WI38 (cell line): ENCODE measurements around the gene OR2V2.

ENCODE experiments used
- H3K4me3 ChIP-seq: 2 replicates; pipeline ENCODE4 v1.5.1; 2011; ENCODE audit warnings: low read depth, mild to moderate bottlenecking, control low read depth, low read length
- TF ChIP-seq, protein P1 (sequence below): IDR thresholded peaks from 2 replicates; pipeline ENCODE4 v1.5.1; 2012; ENCODE audit warnings: low read depth, mild to moderate bottlenecking, control low read depth, low read length

Gene OR2V2

GRCh38 chr5:181200816-181201215, 53.4 kb downstream of the OR2V2 start:
- TF ChIP-seq, protein P1, sequence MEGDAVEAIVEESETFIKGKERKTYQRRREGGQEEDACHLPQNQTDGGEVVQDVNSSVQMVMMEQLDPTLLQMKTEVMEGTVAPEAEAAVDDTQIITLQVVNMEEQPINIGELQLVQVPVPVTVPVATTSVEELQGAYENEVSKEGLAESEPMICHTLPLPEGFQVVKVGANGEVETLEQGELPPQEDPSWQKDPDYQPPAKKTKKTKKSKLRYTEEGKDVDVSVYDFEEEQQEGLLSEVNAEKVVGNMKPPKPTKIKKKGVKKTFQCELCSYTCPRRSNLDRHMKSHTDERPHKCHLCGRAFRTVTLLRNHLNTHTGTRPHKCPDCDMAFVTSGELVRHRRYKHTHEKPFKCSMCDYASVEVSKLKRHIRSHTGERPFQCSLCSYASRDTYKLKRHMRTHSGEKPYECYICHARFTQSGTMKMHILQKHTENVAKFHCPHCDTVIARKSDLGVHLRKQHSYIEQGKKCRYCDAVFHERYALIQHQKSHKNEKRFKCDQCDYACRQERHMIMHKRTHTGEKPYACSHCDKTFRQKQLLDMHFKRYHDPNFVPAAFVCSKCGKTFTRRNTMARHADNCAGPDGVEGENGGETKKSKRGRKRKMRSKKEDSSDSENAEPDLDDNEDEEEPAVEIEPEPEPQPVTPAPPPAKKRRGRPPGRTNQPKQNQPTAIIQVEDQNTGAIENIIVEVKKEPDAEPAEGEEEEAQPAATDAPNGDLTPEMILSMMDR: no peak
- no peak overlapping the region for H3K4me3 ChIP-seq

- no peak overlapping the region for H3K4me3 ChIP-seq
- TF ChIP-seq, protein P1: no peak
Measured at GRCh38 chr5:181203093-181203711, 55.8 kb downstream of the OR2V2 start.

DNA sequence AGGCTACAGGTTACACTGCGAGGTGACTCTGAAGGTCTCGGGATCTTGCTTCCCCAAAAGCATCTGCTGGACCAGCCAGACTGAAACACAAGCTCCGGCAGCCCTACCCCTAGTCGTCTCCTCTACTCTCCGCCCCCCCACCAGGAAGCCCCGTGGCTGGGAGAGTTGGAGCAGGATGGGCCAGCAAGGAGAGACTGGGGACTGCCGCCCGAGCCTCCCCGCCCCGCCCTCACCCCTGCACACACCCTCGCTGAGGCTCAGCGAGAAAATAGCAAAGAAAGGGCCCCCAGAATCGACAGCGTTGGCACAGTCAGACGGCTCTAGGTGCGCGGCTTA, 56.4 kb downstream of the OR2V2 start:
- TF ChIP-seq, protein P1: no peak
- peak overlapping the region; percentile 64 for H3K4me3 ChIP-seq

- H3K4me3 ChIP-seq: peak overlapping the region; percentile 64
- TF ChIP-seq, protein P1: no peak
Measured at GRCh38 chr5:181204113-181204825, 56.9 kb downstream of the OR2V2 start.

- peak within 1 kb of the TSS; percentile 64 for H3K4me3 ChIP-seq
- TF ChIP-seq, protein P1: no peak
Measured at GRCh38 chr5:181204826-181205760, 57.7 kb downstream of the OR2V2 start, which contains the start of gene TRIM7. Gene TRIM7 (minus strand): TSS chr5:181205196. CDS start chr5:181205110, 86 bp downstream.

DNA sequence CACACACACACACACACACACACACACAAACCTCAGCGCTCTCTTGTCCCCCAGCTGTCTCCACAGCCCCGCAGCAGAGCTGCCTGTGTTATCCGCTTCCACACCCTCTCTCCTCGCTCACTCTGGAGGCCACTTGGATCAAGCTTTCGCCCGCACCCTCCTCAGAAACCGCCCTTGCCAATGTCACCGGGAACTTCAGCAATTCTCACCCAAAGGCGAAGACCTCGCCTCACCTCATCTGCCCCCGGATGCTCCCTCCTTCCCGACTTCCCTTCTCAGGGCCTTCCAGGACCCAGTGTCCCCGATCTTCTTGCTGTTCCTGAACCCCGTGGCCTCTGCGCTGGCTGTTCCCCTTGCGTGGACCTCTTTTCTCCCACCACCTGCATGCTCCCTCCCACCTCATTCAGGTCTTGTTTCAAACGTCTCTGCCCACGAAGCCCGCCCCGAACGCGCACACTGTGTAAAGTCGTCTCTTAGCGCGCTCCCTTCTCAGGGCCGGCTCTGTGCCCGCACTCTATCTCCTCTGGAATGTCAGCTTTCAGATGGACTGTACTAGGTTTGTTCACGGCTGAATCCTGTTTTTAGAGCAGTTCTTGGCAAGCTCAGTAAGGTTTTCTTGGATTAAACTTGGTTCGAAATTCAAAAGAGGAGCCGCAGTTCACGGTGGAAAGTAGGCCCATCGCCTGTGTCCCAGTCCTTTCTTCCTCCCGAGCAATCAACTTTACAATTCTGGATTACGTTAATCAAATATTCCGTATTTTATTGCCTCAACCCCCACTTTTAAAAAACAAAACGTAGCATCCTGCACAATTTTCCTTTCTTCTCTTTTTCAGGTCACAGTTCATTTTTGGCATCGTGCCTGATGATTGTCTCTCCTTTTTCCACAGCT, 58.6 kb downstream of the OR2V2 start:
- H3K4me3 ChIP-seq: peak overlapping the region; percentile 66
- TF ChIP-seq, protein P1: no peak
